AG09319 (cell line): ENCODE results near the gene NR1I2.

Source experiments
- DNase-seq: peaks from one replicate; pipeline ENCODE4 v3.0.0-alpha.2; 2010; ENCODE audit warnings: low read depth; ENCODE audit errors: extremely low read depth
- CTCF ChIP-seq: IDR thresholded peaks from 2 replicates; pipeline ENCODE4 v1.5.1; 2011; ENCODE audit warnings: low read depth, mild to moderate bottlenecking, inconsistent platforms, low read length, moderate library complexity

Gene NR1I2

GRCh38 chr3:119859728-119860127, 77.8 kb downstream of the NR1I2 start:
- no peak for TF ChIP-seq CTCF
- DNase-seq: no peak

DNA sequence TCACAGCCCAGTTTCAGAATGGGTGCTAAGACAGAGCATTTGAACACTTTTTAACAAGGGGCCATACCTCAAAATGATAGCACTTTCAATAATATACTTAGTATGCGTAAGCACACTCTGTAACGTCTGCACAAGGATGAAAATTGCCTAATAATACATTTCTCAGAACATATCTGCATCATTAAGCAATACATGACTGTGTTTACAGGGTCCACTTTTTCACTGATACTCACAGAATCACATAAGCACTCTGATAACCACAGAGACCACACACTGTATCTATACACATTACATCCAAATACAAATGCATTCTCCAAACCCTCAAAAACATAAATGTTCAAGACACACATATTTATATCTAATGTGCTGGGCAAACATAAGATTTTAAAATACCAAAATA, 79.8 kb downstream of the NR1I2 start:
- no peak for DNase-seq
- no peak for TF ChIP-seq CTCF

- no peak for DNase-seq
- no peak for TF ChIP-seq CTCF
Measured at GRCh38 chr3:119862616-119863015, 80.7 kb downstream of the NR1I2 start.

DNA sequence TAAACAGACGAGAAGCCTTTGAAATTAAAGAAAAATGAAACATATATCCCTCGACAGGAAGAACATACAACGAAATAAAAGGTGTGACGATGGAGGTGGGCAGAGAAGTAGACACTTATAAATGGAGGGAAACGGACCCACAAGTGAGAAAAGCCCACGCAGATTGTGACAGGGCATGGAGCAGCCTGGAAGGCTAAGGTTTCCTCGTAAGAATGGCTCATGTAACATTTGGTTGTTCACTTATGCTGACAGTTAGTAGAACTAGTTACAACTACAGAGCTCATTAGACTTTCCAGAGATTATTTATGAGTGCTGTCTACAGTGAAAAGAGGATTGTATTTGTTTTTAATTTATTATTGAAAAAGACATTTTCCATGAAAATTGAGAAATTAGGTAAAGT, 82.6 kb downstream of the NR1I2 start:
- no peak for TF ChIP-seq CTCF
- DNase-seq: no peak
